ENCODE results near the gene PAPOLA. TPM values are rescaled to one million over a fixed set of nuclear protein-coding genes. Genes with fewer than 3 reads are reported as not detected.

Gene PAPOLA
- polyA plus RNA-seq, 10 donors: 79.7 to 140 (median 117) TPM

DNA sequence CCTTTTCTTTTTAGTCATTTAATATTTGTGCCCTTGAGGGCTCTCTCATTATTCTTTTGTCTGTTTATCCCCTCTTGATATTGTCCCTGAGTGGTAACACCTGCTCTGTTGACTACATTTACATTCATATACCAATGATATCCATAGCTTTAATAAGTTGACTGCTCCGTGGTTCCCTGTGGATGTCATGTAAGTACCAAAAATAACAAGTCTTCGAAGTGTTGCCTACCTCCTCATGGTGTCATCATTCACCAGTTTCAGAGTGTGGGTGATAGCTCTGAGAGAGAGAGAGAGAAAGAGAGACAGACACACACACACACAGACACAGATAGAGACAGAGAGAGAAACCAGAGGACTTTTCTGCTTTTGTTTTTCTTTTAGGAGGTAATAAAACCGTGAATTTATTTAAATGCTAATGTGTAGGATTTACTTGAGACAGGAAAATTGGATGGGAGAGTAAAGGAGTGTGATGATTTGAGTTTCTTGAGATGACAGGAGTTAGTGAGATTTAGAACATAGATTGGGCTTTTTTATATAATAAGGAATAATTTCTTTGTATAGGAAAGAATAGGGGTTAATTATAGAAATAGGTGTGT lies 52.2 kb downstream of the PAPOLA start:
- no peak for DNase-seq

- DNase-seq: no peak
Observed at GRCh38 chr14:96559571-96559970, 57.4 kb downstream of the PAPOLA start.

- DNase-seq: no peak
Observed at GRCh38 chr14:96564389-96564788, 62.2 kb downstream of the PAPOLA start.

DNA sequence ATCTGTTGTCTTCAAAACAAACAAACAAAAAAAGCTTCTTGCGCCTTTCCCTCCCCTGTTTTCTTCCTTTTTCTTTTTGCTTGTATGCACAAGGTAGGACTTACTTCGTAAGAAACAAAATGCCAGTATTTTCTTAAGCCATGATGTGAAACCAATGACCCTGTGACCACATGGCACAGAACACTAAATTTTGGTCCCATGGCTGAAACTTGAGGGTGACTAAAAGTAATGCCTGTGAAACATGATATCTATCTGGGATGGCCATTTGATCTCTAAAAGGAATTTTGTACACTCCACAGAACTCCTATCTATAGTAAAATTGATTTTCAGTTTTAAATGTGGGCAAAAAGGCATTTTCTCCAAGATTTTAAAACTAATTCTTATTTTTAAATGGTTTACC lies 63.6 kb downstream of the PAPOLA start:
- DNase-seq: no peak

GRCh38 chr14:96567289-96567899 lies 65.2 kb downstream of the PAPOLA start:
- DNase-seq: peak; percentile 34 to 58 (median 37)

DNA sequence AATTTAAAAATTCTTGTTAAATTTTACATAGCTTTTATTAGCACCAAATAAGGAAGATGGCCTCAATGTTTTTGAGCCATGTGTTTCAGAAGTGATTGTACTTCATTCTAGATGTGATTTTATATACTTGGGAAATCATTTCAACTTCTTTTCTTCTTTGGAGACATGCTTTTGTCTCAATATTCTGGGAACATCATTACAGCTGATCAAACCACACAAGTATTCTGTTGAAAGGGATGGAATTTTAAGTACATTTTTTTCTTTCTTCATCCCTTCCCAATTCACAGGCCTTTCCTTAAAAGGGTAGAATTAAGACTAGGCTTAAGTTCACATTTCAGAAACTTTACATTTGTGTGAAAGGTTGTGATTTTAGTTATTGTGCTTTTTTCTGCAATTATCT lies 66.4 kb downstream of the PAPOLA start:
- peak in 1 of 3 donors; percentile 7 for DNase-seq

DNA sequence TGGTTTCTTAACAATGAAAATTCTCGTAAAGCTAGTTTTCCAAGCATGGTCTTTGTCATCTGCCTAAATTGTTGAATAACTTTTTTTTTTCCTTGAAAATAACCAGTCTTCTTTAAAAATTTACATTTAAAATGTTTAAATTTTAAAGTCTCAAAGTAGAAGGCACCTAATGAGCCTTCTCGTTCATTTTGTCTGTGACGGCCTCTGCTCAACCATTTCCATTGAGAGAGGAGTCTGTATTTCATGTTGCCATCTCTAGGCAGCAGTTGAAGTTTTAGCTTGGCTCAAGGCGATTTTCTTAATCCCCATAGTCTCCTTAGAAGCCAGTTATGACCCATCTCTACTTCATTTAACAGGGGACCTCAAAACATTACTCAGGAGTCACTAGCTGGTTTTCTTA lies 69.1 kb downstream of the PAPOLA start:
- no peak for DNase-seq

- no peak for DNase-seq
Observed at GRCh38 chr14:96573473-96574100, 71.4 kb downstream of the PAPOLA start.

DNA sequence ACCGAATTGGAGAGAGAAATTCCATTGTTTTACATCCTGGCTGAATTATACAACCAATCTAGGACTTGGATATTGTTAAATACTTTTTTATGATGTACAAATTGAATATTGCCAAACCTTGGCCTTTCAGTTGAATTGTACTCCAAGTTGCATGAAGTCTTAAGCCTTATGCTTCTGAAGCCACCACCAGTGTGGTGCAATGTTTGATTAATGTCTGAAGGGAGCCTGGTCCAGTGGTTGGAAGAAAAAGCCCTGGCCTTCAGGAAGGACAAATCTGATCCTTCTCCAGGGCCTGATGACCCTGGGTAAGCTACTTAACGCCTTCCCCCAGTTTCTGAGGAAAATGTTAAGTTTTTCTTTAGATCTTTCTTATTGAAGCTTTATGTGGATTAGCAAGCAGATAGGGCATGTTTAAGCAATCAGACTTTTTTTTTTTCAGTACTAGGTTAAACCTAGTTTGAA lies 72.0 kb downstream of the PAPOLA start:
- DNase-seq: no peak

DNA sequence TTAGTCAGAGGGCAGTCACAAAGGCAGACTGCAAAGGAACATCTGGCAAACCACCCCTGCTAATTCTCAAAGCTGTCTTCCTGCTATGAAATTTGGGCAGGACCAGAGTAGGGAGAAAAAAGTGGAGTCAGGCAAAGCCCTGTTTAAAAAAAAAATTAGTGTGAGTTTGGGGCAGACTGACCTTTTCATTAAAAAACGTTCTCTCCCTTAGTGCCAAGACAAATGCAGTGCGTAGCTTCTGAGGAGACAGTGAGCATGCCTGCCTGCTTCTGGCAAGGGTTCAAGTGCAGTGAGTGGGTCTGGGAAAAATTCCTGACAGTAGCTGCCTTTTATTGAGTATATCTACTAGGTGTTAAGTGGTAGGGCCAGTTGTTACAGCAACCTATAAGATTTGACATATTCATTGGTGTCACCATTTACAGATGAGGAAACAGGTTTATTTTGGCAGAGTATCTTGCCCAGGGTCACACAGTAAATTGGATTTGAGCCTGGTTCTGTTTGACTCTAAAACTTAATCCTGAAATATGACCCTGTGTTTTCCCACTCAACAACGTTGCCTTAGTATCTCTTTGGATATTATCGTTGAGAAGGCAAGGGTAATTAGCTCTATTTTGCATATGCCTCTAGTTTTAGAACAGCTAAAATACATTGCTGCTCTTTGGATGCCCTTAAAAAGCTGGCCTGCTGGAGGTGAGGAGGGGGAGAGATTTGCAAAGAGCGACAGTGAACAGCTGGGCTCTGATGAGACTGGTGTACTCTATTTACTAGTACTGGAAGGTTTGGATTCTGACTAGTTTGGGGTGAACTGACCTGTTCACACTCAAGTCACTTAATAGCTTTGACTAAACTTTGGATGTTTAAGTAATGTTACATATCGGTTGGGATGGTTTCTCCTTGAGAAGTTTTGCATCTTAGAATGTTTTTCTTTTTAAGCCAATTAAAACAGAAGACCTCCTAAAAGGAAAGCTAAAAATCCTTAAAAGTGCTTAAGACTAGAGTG lies 72.8 kb downstream of the PAPOLA start:
- peak in 1 of 3 donors; percentile 8 for DNase-seq

GRCh38 chr14:96576359-96576758 lies 74.2 kb downstream of the PAPOLA start:
- no peak for DNase-seq

- DNase-seq: no peak
Observed at GRCh38 chr14:96576937-96577336, 74.8 kb downstream of the PAPOLA start.

GRCh38 chr14:96578619-96579018 lies 76.4 kb downstream of the PAPOLA start:
- DNase-seq: no peak

DNA sequence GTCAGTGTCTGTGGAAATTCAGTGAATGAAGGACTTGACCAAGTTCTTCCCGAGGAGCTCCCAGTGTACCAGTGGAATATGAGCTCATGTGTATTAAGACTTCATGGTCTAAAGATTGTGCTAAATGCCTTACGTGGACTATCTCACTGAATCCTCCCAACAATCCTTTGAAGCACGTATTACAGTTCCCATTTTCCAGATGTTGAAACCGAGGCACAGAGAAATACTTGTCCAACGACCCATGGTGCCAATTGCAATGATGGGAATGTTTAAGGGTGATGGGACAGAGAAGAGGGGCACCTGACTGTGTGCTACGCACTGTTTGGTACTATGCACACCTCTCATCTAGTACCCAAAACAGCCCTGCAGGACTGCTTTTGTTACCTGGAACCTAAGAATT lies 77.2 kb downstream of the PAPOLA start:
- DNase-seq: no peak

DNA sequence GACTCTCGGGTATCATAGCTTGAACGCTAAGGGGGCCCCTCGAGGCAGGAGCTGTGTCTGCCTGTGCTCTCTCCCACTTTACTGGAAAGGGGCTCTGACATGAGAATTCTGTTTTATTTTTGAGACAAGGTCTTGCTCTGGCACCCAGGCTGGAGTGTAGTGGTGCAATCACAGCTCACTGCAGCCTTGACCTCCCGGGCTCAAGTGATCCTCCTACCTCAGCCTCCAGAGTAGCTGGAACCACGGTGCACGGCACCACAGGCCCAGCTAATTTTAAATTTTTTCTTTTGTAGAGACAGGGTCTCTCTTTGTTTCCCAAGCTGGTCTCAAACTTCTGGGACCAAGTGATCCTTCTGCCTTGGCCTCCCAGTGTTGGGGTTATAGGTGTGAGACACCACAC lies 77.7 kb downstream of the PAPOLA start:
- DNase-seq: no peak

DNA sequence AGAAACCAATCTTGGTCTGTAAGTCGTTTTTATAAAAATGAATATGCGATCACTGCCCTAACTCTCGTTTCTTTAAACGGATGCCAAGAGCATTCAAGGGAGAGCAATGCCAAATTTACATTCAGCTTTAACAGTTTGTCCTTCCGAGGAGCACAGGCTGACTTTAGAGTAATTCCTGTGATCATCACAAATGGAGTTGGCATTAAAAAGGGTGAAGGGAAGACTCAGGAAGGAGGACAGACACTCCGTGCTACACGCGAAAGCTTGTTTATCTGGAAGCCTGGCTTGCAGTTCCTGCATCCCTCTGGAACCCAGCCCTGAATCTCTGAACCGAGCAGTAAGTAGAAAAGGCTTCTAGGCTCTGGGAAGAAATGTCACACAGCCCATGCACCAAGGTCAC lies 78.4 kb downstream of the PAPOLA start:
- DNase-seq: no peak

DNA sequence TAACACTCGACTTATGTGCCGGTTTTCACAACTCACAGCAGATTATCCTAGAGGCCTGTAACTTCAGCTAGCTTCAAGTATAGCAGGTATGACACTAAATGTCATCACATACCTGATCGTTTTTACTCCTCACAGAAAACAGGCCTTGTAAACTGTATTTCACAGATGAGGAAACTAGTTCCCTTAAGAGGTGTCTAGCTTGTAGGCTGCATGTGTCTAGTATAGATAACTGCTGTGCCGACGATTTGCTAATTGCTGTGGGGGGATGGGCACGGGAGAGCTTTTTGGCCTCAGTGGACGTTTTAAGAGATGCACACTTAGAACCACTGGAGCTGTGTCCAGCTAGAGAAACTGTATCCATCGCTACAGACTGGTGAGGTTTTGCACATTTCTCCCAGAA lies 78.8 kb downstream of the PAPOLA start:
- no peak for DNase-seq

DNA sequence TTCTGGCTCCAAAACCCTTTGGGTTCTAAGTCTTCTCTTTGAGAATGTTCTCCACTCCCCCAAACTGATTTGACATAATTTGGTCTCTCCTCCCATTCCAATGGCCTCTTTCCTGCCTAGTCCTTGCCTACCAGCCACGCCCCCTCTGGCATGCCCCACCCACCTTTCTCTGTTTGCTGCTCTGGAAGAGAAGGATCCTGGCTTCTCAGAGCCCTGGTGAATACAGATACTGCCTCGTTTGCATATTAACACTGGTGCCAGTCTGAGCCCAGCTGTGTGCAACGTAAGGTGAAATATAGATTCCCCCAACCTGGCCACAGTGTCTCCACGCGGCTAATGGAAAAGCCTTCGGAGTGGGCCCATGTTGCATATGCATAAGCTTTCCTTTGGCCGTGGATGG lies 79.7 kb downstream of the PAPOLA start:
- no peak for DNase-seq

- DNase-seq: no peak
Observed at GRCh38 chr14:96582411-96582961, 80.3 kb downstream of the PAPOLA start.

DNA sequence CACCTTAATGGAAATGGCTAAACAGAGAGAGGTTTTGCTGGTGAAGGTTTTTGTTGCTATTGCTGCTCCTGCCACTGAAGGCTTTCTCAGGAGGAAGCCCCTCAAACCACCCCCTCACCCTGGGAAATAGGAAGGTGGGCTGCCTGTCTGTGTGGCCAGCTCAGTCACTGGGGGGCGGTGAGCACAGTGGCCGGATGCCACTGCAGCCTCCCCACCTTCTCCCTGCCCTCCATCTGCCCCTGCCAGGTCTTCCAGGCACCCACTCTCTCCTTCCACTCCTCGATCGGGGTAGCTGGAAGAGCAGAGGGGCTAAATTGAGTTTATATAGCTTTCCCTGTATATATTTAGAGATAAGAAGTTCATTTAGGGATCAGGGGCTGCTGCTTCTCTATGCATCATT lies 80.8 kb downstream of the PAPOLA start:
- no peak for DNase-seq

DNA sequence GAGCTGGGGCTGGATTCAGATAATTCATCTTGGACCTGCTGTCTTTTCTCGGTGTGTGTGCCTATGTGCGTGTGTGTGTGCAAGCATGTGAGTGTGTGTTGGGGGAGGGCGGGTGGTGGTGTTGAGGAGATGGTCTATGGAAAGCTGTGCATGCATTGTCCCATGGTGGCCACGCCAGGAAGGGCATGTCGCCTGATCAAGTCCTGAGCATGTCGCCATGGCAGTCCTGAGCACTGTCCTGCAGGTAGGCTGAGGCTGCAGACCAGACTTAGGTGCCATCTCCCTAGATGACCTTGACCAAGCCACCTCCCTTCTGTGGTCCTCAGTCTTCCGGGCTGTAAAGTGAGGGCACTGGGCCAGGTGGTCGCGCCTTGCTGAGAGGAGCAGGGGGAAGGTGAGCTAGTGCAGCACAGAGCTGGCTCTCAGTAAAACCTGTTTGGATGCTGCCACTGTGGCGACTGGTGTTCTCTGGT lies 81.4 kb downstream of the PAPOLA start:
- no peak for DNase-seq

Data from muscle of back (tissue), 11 donors.